GM19099 (cell line): Measurements from ENCODE around the gene RBBP8NL.

Source experiments
- POLR2A ChIP-seq: IDR thresholded peaks from 3 replicates; pipeline ENCODE4 v1.6.1; 2011; ENCODE audit warnings: low read depth; ENCODE audit not compliant: insufficient read length; ENCODE audit errors: extremely low read depth

The RBBP8NL gene

GRCh38 chr20:62377615-62378178 is 49.6 kb downstream of the RBBP8NL start:
- TF ChIP-seq POLR2A, result no peak

- TF ChIP-seq POLR2A, result no peak
Measured at GRCh38 chr20:62377064-62377461, 50.3 kb downstream of the RBBP8NL start.

- TF ChIP-seq POLR2A, result no peak
Measured at GRCh38 chr20:62376112-62377063, 51.0 kb downstream of the RBBP8NL start.

- TF ChIP-seq POLR2A, result no peak
Measured at GRCh38 chr20:62374331-62375152, 52.8 kb downstream of the RBBP8NL start.

GRCh38 chr20:62372042-62372993 is 55.0 kb downstream of the RBBP8NL start:
- no peak for TF ChIP-seq POLR2A

GRCh38 chr20:62371588-62372041 is 55.7 kb downstream of the RBBP8NL start:
- no peak for TF ChIP-seq POLR2A

- no peak for TF ChIP-seq POLR2A
Measured at GRCh38 chr20:62370807-62371587, 56.3 kb downstream of the RBBP8NL start.

GRCh38 chr20:62370115-62370806 is 57.1 kb downstream of the RBBP8NL start:
- TF ChIP-seq POLR2A, result no peak

- TF ChIP-seq POLR2A, result no peak
Measured at GRCh38 chr20:62369815-62370114, 57.6 kb downstream of the RBBP8NL start.

GRCh38 chr20:62368976-62369814 is 58.1 kb downstream of the RBBP8NL start:
- TF ChIP-seq POLR2A, result no peak

GRCh38 chr20:62368392-62368975 is 58.9 kb downstream of the RBBP8NL start:
- TF ChIP-seq POLR2A, result no peak

- TF ChIP-seq POLR2A, result no peak
Measured at GRCh38 chr20:62367633-62368391, 59.5 kb downstream of the RBBP8NL start.
